Karpas-422 (cell line): ENCODE results near the gene LMBRD2. TPM values are rescaled to one million over a fixed set of nuclear protein-coding genes. Genes with fewer than 3 reads are reported as not detected.

Experiments
- DNase-seq: peaks from one replicate; pipeline ENCODE4 v3.0.0-alpha.2; 2015
- H2AFZ ChIP-seq: fragments of 200-600 bp; sonication (generic); 2 replicates; pipeline ENCODE4 v1.6.1; 2014; ENCODE audit warnings: antibody characterized with exemption, low read length, mixed read lengths
- H3K27ac ChIP-seq: fragments of 200-600 bp; sonication (generic); 2 replicates; pipeline ENCODE4 v1.5.1; 2014; ENCODE audit warnings: mild to moderate bottlenecking, low read length, moderate library complexity
- H3K27me3 ChIP-seq: fragments of 200-600 bp; sonication (generic); 2 replicates; pipeline ENCODE4 v1.6.1; 2014; ENCODE audit warnings: low read length, mixed read lengths
- H3K36me3 ChIP-seq: fragments of 200-600 bp; sonication (generic); 2 replicates; pipeline ENCODE4 v1.6.1; 2014; ENCODE audit warnings: low read length, mixed read lengths; ENCODE audit not compliant: insufficient read depth
- H3K4me1 ChIP-seq: fragments of 200-600 bp; sonication (generic); 2 replicates; pipeline ENCODE4 v1.6.1; 2014; ENCODE audit warnings: mild to moderate bottlenecking, low read length, mixed read lengths
- H3K4me2 ChIP-seq: fragments of 200-600 bp; sonication (generic); 2 replicates; pipeline ENCODE4 v1.6.1; 2014; ENCODE audit warnings: low read length, low read depth, mild to moderate bottlenecking; ENCODE audit not compliant: poor library complexity, severe bottlenecking
- H3K4me3 ChIP-seq: fragments of 200-600 bp; sonication (generic); 2 replicates; pipeline ENCODE4 v1.5.1; 2014; ENCODE audit warnings: mild to moderate bottlenecking, antibody characterized with exemption, low read length, mixed read lengths
- H3K79me2 ChIP-seq: fragments of 200-600 bp; sonication (generic); 2 replicates; pipeline ENCODE4 v1.6.1; 2014; ENCODE audit warnings: mild to moderate bottlenecking, low read length, mixed read lengths
- H3K9ac ChIP-seq: fragments of 200-600 bp; sonication (generic); 2 replicates; pipeline ENCODE4 v1.6.0; 2014; ENCODE audit warnings: low read length
- H3K9me2 ChIP-seq: fragments of 200-600 bp; sonication (generic), shearing (Covaris generic); replicated peaks from 2 replicates; pipeline ENCODE4 v1.6.0; 2014; ENCODE audit warnings: mild to moderate bottlenecking, low read length, moderate library complexity; ENCODE audit not compliant: insufficient read depth
- H3K9me3 ChIP-seq: fragments of 300-700, 200-600 bp; sonication (generic); 2 replicates; pipeline ENCODE4 v1.6.1; 2014; ENCODE audit warnings: low read length, mixed read lengths
- H4K20me1 ChIP-seq: fragments of 200-600 bp; sonication (generic); 2 replicates; pipeline ENCODE4 v1.6.1; 2014; ENCODE audit warnings: mild to moderate bottlenecking, antibody characterized with exemption, low read length, low read depth; ENCODE audit not compliant: insufficient read depth
- total RNA-seq: library from RNA; depleted of rRNA; stranded (reverse); fragments of >200 nt; shearing (Covaris generic); gene quantifications from 2 replicates; pipeline ENCODE4 v1.2.3, GENCODE V29; 2014; ENCODE audit warnings: low replicate concordance

Gene LMBRD2
- total RNA-seq, 1 experiment from 2014 or later = 27.8 TPM

DNA sequence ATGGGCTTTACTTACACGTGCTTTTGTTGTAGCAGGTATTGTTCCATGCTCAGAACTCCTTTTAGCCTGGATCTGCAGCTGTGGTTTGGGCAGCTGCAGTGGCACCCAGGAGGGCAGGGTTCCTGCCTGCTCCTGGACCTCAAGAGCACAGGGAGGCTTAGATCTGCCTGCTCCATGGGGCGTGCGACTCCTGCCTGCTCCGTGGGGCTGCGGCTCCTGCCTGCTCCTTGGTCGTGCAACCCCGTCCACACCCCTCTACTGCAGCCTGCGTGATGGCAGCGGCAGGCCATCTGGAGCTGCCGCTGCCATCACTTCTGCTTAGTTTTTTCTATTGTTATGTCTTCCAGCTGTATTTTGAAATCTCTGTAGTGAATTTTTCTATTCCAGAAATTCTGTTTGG is 73.3 kb downstream of the LMBRD2 start:
- no peaks in the 10 kb centered on the region for H4K20me1 ChIP-seq
- H3K79me2 ChIP-seq = no peaks in the 10 kb centered on the region
- no peak overlapping the region for H3K4me2 ChIP-seq
- no peak overlapping the region for H3K27ac ChIP-seq
- H3K9me2 ChIP-seq = no peaks in the 10 kb centered on the region
- H3K4me1 ChIP-seq = no peaks in the 10 kb centered on the region
- no peaks in the 10 kb centered on the region for H3K9me3 ChIP-seq
- H3K27me3 ChIP-seq = no peaks in the 10 kb centered on the region
- H3K4me3 ChIP-seq = no peak overlapping the region
- H3K9ac ChIP-seq = no peak overlapping the region
- no peaks in the 10 kb centered on the region for H3K36me3 ChIP-seq
- H2AFZ ChIP-seq = no peak overlapping the region
- DNase-seq = no peak

DNA sequence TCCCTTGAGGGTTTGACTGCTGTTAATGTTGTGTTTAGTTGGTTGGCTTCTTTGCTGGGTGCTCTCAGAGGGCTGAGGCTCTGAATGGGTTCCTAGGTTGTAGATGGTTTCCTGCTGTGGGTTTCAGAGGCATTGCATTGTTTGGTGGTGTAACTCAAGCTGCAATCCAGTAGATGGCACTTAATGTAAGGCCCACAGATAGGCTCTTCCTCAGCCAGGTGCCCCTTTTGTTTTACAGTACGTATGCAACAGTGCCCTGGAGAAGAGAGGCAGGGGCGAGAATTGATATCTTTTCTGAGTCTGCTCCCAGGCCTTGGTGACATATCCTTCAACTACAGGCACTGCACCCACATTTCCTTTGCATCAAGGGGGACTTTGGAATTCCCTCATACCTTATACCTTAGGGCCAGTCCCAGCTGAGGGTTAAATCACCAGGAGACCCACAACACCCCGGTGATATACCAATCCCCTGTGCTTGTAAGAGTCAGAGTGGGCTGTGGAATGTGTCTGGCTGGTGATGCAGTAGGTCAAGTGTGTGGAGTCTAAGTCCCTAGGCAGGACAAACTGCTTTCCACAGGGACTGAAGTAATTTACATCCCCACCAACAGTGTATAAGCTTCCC is 78.0 kb downstream of the LMBRD2 start:
- Histone ChIP-seq H3K4me1 (no peaks in the 10 kb centered on the region), H3K36me3 (no peaks in the 10 kb centered on the region), H3K79me2 (no peaks in the 10 kb centered on the region), H3K4me3 (no peak overlapping the region), H3K4me2 (no peak overlapping the region), H3K9me3 (no peaks in the 10 kb centered on the region), H3K9me2 (no peaks in the 10 kb centered on the region), H3K27me3 (no peaks in the 10 kb centered on the region), H2AFZ (no peak overlapping the region), H4K20me1 (no peaks in the 10 kb centered on the region), H3K9ac (no peak overlapping the region), H3K27ac (no peak overlapping the region)
- DNase-seq = peak; percentile 81

DNA sequence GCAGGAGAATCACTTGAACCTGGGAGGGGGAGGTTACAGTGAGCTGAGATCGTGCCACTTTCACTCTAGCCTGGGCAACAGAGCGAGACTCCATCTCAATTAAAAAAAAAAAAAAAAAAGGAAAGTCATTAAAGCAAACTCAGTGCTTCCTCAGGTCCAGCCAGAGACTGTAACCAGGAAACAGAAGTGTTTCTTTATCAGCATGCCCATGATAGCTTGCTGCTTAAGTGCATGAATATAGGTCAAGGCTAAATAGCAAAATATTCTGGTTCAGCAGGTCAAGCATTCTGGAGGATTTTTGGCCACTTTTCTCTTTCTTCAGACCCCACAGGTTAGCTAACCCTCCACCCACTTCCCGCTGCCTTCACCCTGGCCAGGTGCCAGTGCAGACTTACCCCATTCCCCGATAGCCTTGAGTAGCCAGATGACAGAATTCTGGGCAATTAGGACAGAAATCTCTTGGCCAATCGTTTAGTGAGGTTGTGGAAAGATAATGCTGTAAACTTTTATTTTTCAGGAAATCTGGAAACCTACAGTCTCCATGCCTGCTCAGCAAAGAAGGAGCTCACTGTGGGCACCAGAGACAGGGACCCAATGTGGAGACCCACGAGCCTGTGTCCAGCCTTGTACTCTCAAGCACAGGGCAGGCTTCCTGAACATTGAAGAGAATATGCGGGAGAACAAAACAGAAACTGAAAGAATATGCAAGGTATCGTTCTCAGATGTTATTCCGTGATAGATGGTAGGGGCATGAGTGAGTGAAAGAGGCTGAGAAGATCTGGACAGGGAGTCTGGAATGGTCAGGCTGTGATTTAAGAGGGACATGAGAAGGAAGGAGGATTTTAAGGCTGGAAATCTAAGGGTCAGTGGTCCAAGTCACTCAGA is 80.8 kb downstream of the LMBRD2 start:
- no peak overlapping the region for H2AFZ ChIP-seq
- no peak overlapping the region for H3K9ac ChIP-seq
- H3K27me3 ChIP-seq = no peaks in the 10 kb centered on the region
- no peaks in the 10 kb centered on the region for H4K20me1 ChIP-seq
- H3K9me2 ChIP-seq = no peaks in the 10 kb centered on the region
- no peaks in the 10 kb centered on the region for H3K4me1 ChIP-seq
- no peaks in the 10 kb centered on the region for H3K9me3 ChIP-seq
- no peak overlapping the region for H3K27ac ChIP-seq
- H3K79me2 ChIP-seq = no peaks in the 10 kb centered on the region
- no peak overlapping the region for H3K4me3 ChIP-seq
- H3K36me3 ChIP-seq = no peaks in the 10 kb centered on the region
- H3K4me2 ChIP-seq = no peak overlapping the region
- no peak for DNase-seq

DNA sequence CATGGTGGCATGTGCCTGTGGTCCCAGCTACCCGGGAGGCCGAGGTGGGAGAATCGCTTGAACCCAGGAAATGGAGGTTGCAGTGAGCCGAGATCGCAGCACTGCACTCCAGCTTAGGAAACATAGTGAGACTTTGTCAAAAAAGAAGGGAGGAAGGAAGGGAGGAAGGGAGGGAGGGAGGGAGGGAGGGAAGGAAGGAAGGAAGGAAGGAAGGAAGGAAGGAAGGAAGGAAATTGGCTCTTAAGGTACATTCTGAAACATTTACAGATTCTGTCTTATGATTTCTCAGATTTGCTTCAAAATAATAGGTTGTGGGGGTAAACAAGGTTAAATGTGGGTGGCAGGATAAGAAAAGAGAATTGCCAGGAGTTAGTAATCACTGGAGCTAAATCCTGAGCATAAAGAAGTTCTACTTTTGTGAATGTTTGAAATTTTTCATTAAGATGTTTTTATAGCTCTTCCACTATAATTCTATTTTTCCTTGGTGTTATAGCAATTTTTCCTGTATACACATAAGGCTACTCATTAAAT is 82.9 kb downstream of the LMBRD2 start:
- peak; percentile 6 for DNase-seq
- no peaks in the 10 kb centered on the region for H3K79me2 ChIP-seq
- no peak overlapping the region for H2AFZ ChIP-seq
- H4K20me1 ChIP-seq = no peaks in the 10 kb centered on the region
- H3K9me2 ChIP-seq = no peaks in the 10 kb centered on the region
- H3K27me3 ChIP-seq = no peaks in the 10 kb centered on the region
- H3K36me3 ChIP-seq = no peaks in the 10 kb centered on the region
- H3K4me1 ChIP-seq = no peaks in the 10 kb centered on the region
- H3K4me3 ChIP-seq = no peak overlapping the region
- H3K9me3 ChIP-seq = no peaks in the 10 kb centered on the region
- H3K27ac ChIP-seq = no peak overlapping the region
- H3K4me2 ChIP-seq = no peak overlapping the region
- no peak overlapping the region for H3K9ac ChIP-seq

DNA sequence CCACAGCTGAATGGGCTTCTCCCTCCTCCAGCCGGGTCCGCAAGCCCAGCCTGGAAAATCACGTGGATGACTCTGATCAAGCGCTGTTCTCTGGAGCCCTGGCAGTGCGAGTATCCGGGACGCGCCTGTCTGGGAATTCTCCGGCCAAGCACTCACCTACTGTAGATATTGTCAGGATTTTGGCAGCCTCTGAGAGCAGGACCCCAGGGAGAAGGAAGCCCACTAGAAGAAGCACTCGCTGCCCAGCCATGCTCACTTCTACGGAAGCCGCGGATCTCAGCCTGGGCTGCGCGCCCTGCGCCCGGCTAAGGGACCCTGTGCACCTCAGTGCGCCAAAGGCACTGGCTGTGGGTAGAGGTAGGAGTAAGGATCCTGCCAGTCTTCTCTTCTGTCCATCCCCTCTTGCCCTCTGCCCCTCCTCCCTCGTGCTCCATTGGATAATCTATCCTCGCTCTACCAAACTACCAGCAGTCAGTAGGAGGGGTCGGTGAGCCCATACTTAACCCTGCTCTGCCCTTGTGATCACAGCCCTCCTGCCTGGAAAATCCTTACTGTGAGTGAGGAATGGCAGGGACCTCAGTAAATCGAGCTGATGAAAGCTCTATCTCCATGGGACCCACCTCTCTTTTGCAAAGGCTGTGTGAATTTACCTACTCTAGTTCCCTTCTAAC is 85.0 kb downstream of the LMBRD2 start, which contains the start of gene UGT3A2:
UGT3A2 (minus strand) TSS at position 343 of the 671 bp plus-strand sequence; CDS start at position 250, 93 bp downstream.
- no peaks in the 10 kb centered on the region for H3K9me2 ChIP-seq
- H3K36me3 ChIP-seq = no peaks in the 10 kb centered on the region
- H3K4me3 ChIP-seq = no peak within 1 kb of the TSS
- H4K20me1 ChIP-seq = no peaks in the 10 kb centered on the region
- no peak within 1 kb of the TSS for H3K4me2 ChIP-seq
- H3K9ac ChIP-seq = no peak within 1 kb of the TSS
- H3K27me3 ChIP-seq = no peaks in the 10 kb centered on the region
- DNase-seq = no peak
- no peak within 1 kb of the TSS for H2AFZ ChIP-seq
- H3K9me3 ChIP-seq = no peaks in the 10 kb centered on the region
- no peaks in the 10 kb centered on the region for H3K79me2 ChIP-seq
- no peaks in the 10 kb centered on the region for H3K4me1 ChIP-seq
- H3K27ac ChIP-seq = no peak within 1 kb of the TSS

DNA sequence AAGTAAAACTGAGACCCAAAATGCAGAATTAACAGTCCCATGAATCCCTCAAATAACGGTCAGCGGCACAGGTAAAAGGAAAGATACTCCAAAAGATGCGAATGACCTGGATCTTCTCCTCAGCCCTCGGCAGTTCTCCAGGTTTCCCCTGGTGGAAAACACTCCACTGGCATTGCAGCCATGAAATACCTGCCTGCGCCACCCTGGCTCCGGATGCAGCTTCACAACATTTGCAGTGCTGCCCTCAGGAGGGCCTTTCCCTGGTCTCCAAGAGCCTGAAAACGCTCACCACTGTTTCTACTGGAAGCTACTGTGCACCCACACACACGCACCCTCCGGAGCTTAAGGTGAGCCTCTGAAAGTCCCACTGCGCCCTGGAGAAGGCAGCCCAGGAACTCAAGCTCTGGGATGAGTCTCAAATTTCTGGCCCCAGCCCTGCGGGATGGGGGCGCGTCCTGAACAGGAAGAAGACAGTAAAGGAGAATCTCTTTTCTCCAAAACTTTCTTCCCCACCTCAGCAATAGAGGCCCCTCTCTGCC is 85.6 kb downstream of the LMBRD2 start:
- no peaks in the 10 kb centered on the region for H3K4me1 ChIP-seq
- no peaks in the 10 kb centered on the region for H3K36me3 ChIP-seq
- no peaks in the 10 kb centered on the region for H3K9me3 ChIP-seq
- H2AFZ ChIP-seq = no peak overlapping the region
- H3K4me3 ChIP-seq = no peak overlapping the region
- no peaks in the 10 kb centered on the region for H3K9me2 ChIP-seq
- DNase-seq = no peak
- H3K9ac ChIP-seq = no peak overlapping the region
- no peak overlapping the region for H3K27ac ChIP-seq
- no peaks in the 10 kb centered on the region for H3K79me2 ChIP-seq
- no peaks in the 10 kb centered on the region for H4K20me1 ChIP-seq
- no peaks in the 10 kb centered on the region for H3K27me3 ChIP-seq
- H3K4me2 ChIP-seq = no peak overlapping the region

DNA sequence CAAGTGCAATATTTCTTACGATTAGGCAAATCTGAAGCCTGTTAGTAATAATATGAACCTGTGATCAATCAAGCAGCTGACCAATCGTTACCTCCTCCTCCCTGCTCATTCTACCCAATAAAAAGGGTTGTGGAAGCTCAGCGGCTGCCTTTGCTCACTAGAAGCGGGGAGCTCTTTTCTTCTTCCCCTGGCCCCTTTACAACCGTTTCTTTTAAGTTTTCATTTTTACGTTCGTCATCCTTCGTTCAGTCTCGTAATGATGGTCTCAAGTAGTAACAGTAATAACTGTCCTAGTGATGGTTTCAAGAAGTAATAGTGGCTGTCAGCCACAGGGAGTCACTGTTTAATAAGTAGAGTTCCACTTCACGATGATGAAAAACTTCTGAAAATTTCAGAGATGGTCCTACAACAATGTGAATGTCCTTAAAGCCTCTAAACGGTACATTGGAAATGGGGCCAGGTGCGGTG is 91.2 kb downstream of the LMBRD2 start:
- Histone ChIP-seq H3K79me2 (no peaks in the 10 kb centered on the region), H3K36me3 (no peaks in the 10 kb centered on the region), H4K20me1 (no peaks in the 10 kb centered on the region), H3K4me3 (no peak overlapping the region), H3K9me3 (no peaks in the 10 kb centered on the region), H3K4me2 (no peak overlapping the region), H3K4me1 (no peaks in the 10 kb centered on the region), H3K9me2 (no peaks in the 10 kb centered on the region), H3K9ac (no peak overlapping the region), H3K27ac (no peak overlapping the region), H3K27me3 (no peaks in the 10 kb centered on the region), H2AFZ (no peak overlapping the region)
- peak; percentile 64 for DNase-seq
